AG04449 (cell line): ENCODE measurements around the gene PIP5KL1.
"Not testable (repeated sequence)": the region's sequence is repeated elsewhere in the genome, so short reads cannot be mapped to it uniquely, and the experiment has no call there.

Experiments used
- CTCF ChIA-PET: fragments of 350-600 bp; formaldehyde crosslinking; extraction: SDS; loops from one replicate; lab custom pipeline; 2021; ENCODE audit warnings: antibody characterized with exemption; lab: Yijun Ruan, JAX
- POLR2A ChIA-PET: fragments of 400-600, 350-600 bp; formaldehyde crosslinking; extraction: SDS; loops from one replicate; lab custom pipeline; 2020; ENCODE audit warnings: antibody characterized with exemption, inconsistent platforms; lab: Yijun Ruan, JAX
- DNase-seq: peaks from one replicate; pipeline ENCODE4 v3.0.0-alpha.2; 2010; ENCODE audit warnings: low read depth, low spot score
- H3K4me3 ChIP-seq: 2 replicates; pipeline ENCODE4 v1.5.1; 2011; ENCODE audit warnings: low read depth, mild to moderate bottlenecking, control low read depth, low read length
- CTCF ChIP-seq: IDR thresholded peaks from one replicate; pipeline ENCODE4 v1.5.1; 2011; ENCODE audit warnings: mild to moderate bottlenecking, moderate library complexity, low read length, control low read depth, inconsistent platforms; ENCODE audit not compliant: insufficient read depth; ENCODE audit errors: missing control alignments

PIP5KL1 gene

GRCh38 chr9:127884976-127885490, 45.5 kb downstream of the PIP5KL1 start:
- H3K4me3 ChIP-seq: no peak overlapping the region
- no peak for TF ChIP-seq CTCF
- POLR2A ChIA-PET: interaction anchor here (0.6 kb wide), 1 partner anchor 95 kb away, joined by 4 read pairs; the partner anchor contains the start of gene EEIG1
- CTCF ChIA-PET: interaction anchor here (1.0 to 2.8 kb wide), 5 partner anchors 9 to 150 kb away, joined by 3 to 16 read pairs (median 3); partner anchors contain the start of gene TOR2A
- no peak for DNase-seq

- CTCF ChIA-PET: interaction anchor here (1.0 to 2.8 kb wide), 4 partner anchors 10 to 150 kb away, joined by 3 to 16 read pairs (median 3); partner anchors contain the start of gene TOR2A
- DNase-seq: no peak
- TF ChIP-seq CTCF: no peak
- H3K4me3 ChIP-seq: no peak overlapping the region
- POLR2A ChIA-PET: no interaction called here
Observed at GRCh38 chr9:127884427-127884911, 46.1 kb downstream of the PIP5KL1 start.

- POLR2A ChIA-PET: no interaction called here
- DNase-seq: no peak
- CTCF ChIA-PET: interaction anchor here (0.7 to 2.8 kb wide), 2 partner anchors 14 to 133 kb away, joined by 3 to 16 read pairs; no protein-coding TSS in a partner anchor
- no peak overlapping the region for H3K4me3 ChIP-seq
- no peak for TF ChIP-seq CTCF
Observed at GRCh38 chr9:127883959-127884358, 46.6 kb downstream of the PIP5KL1 start.

GRCh38 chr9:127881715-127882114, 48.9 kb downstream of the PIP5KL1 start:
- POLR2A ChIA-PET, DNase-seq, H3K4me3 ChIP-seq: not testable (repeated sequence)
- CTCF ChIA-PET: interaction anchor here (1.8 to 3.6 kb wide), 3 partner anchors 12 to 236 kb away, joined by 5 to 29 read pairs (median 7); partner anchors contain the start of gene TOR2A

GRCh38 chr9:127880143-127880542, 50.4 kb downstream of the PIP5KL1 start:
- CTCF ChIA-PET: interaction anchor here (1.5 to 3.6 kb wide), 2 partner anchors 10 to 19 kb away, joined by 4 to 29 read pairs; no protein-coding TSS in a partner anchor
- DNase-seq: no peak
- POLR2A ChIA-PET: no interaction called here

GRCh38 chr9:127878652-127879390, 51.8 kb downstream of the PIP5KL1 start:
- POLR2A ChIA-PET: interaction anchor here (1.1 kb wide), 1 partner anchor 8 kb away, joined by 3 read pairs; no protein-coding TSS in a partner anchor
- TF ChIP-seq CTCF: no peak
- H3K4me3 ChIP-seq: no peak overlapping the region
- no peak for DNase-seq
- CTCF ChIA-PET: interaction anchor here (1.0 to 1.1 kb wide), 3 partner anchors 9 to 64 kb away, joined by 3 to 5 read pairs (median 3); no protein-coding TSS in a partner anchor

More at GRCh38 chr9:127880143-127880542, 50.4 kb downstream of the PIP5KL1 start:
- no peak overlapping the region for H3K4me3 ChIP-seq
- no peak for TF ChIP-seq CTCF
